Activated CD8-positive, alpha-beta memory T cell treated with anti-CD3 and anti-CD28 coated beads, Interleukin-2, amount 50 U/mL, for 24 hours (primary cell): ENCODE results near the gene CXCL10.
"Not testable (repeated sequence)": the region's sequence is repeated elsewhere in the genome, so short reads cannot be mapped to it uniquely, and the experiment has no call there.

Source experiments
- DNase-seq: peaks from one replicate; pipeline ENCODE4 v3.0.0-alpha.2; 2020; ENCODE audit errors: extremely low read depth

CXCL10 gene

DNA sequence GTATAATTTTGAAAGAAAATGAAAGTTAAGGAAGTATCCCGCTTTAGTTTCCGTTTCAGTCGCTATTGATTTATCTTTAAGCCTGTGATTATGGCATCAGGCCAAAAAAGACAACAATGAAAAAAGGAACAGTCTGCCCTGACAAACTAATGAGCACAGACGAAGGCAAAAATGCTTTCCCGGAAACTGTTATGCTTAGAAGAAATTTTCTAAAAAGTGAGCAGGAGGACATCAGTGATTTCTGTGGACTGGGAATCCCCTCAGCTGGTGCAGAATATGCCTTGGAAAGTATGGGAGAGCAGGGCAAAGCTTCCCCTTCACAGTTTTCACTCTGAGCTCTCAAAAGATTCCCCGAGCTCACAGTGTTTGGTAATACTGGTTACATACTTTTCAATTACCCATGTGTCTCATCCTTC lies 5.1 kb upstream of the CXCL10 start:
- DNase-seq: no peak

DNA sequence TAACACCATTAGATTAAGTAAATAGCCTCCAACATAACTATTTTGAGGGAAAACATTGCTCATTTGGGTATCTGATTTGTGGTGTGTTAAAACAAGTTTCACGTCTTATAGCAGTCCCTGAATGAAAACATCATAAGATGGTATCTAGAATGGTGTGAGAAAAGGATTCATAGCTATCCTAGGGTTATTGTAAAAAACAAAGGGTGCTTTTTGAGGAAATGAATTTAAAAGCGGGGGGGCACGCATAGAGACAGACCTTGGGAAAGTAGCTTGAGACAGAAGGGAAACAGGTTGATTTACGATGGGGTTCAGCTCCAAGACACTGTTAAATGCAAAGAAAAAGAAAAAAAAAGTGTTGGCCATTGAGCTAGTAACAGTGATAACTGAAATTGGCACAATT lies 768 bp upstream of the CXCL10 start:
- no peak for DNase-seq

GRCh38 chr4:76022677-76023076 lies 620 bp downstream of the CXCL10 start:
- no peak for DNase-seq

- no peak for DNase-seq
Measured at GRCh38 chr4:76022031-76022430, 1.3 kb downstream of the CXCL10 start.

DNA sequence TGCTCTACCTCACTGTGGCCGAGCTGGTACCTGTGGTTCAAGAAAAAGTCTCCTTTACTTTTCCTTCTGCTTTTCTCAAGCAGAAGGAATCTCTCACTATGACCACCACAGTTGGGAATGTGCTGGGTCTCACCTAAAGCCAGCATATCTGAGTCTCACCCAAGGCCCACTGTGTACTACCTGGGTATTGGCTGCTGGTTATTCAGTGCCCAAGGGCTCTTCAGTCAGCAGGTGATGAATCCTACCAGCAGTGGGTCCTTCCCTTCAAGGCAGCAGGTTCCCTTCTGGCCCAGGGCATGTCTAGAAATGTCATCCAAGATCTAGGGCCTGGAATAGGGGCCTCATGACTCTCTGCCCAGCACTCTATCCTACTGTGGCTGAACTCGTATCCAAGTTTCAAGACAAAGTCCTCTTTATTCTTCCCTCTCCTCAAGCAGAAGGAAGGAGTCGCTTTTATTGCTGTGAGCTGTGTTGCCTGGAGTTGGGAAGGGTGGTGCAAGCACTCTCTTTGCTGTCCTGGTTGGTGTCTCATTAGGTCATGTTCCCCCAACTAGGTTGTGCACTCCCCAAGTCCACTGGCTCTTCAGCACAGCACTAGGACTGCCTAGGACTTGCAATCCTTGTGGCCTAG lies 6.1 kb downstream of the CXCL10 start:
- DNase-seq: no peak

- DNase-seq: no peak
Measured at GRCh38 chr4:76016393-76016792, 6.9 kb downstream of the CXCL10 start.

DNA sequence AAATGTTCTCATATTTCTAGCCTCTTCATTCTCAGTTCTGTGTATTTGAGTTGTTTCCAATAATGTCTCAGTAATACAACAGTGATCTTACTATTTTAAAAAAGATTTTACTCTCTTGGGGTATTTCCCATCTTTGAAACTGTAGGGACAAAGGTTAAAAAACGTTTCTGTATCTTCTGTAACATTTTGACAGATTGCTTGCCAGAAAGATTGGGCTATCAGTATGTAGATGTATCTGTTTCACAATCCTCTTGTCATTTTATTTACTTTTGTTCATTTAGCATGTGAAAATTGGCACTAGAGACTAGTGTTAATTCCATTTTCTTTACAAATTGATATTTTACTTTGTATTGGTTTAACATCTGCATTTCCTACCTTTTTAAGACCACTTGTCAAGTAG lies 9.8 kb downstream of the CXCL10 start:
- DNase-seq: no peak

- no peak for DNase-seq
Measured at GRCh38 chr4:76012388-76012801, 10.9 kb downstream of the CXCL10 start.

GRCh38 chr4:76011700-76012387 lies 11.5 kb downstream of the CXCL10 start:
- DNase-seq: no peak

- no peak for DNase-seq
Measured at GRCh38 chr4:76011018-76011670, 12.2 kb downstream of the CXCL10 start.

- DNase-seq: no peak
Measured at GRCh38 chr4:76010576-76010975, 12.7 kb downstream of the CXCL10 start.

GRCh38 chr4:76009311-76009710 lies 14.0 kb downstream of the CXCL10 start:
- no peak for DNase-seq

GRCh38 chr4:76007089-76007862 lies 16.0 kb downstream of the CXCL10 start, which contains the start of gene CXCL9:
TSS of gene CXCL9 (minus strand) at chr4:76007509. CDS start at chr4:76007449, 60 bp downstream.
- no peak for DNase-seq

DNA sequence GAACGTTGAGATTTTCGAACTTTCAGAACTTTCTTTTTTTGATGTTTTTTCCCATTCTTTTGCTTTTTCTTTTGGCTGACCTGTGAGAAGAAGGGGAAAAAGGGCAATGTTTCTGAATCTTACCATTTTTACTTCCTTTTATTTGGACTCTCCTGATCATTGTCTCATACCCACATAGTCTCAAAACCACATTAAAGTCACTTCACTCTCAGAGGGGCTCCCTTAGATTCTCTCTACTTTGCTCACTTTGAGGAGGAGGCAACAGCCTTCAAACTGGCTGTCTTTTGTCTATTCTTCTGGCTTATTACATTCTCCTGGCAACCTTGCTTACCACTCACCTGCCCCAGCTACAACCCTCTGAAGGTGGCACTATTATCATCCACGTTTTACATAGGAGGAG lies 19.7 kb downstream of the CXCL10 start:
- DNase-seq: no peak

DNA sequence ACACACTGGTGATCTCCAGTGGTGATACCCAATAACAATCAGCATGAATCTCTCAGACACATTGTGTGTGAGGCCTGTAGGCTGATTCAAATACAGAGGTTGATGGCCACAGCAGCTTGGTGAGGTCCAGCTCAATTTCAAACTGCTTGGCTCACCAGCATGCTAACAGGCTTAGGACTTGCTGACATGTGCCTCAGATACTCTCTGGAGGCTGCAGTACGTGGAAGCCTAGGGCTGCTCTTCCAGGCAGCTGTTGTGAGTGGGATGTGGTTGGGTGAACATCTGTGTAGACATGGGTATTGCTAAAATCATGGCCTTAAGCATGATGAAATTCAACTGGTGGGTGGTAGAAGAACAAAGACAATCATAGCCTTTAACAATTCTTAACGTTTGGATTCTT lies 20.3 kb downstream of the CXCL10 start:
- no peak for DNase-seq

DNA sequence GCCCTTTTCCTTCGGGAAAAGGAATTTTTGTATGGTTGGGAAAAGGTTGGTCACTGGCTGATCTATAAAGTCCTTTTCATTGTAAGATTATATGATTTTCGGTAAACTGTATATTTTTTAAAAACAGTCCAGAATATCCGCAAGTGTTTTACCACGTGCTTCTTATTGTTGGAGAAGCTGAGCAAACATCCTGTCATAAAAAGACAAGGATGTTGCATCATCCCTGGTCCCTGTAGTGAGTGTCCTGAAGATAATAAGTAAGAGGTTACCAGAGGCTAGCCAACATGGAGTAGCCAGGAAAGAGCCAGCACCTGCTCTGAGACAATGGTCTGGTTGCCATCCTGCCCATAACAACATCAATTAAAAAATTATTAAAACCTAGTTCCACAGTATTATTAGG lies 21.1 kb downstream of the CXCL10 start:
- DNase-seq: no peak

- DNase-seq: no peak
Measured at GRCh38 chr4:76001700-76002099, 21.6 kb downstream of the CXCL10 start.

DNA sequence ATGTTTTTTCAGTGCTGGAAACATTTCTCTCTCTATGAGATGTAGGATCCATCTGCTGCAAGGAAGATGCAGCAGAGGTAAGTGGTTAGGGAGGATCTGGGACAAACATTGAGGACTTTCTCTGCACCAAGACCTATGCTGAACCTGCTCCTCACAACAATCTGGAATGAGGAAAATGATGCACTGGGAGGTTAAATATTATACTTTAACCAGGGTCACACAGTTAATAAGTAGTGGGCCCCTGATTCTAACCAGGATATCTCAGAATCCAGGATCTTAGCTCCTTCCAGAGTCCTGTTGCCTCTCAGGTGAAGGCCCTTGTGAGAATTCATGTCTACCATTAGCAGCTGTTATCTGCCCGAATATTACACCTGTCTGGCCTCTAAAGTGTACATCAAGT lies 23.0 kb downstream of the CXCL10 start:
- no peak for DNase-seq

GRCh38 chr4:75998525-75999147 lies 24.7 kb downstream of the CXCL10 start:
- not testable (repeated sequence) for DNase-seq

DNA sequence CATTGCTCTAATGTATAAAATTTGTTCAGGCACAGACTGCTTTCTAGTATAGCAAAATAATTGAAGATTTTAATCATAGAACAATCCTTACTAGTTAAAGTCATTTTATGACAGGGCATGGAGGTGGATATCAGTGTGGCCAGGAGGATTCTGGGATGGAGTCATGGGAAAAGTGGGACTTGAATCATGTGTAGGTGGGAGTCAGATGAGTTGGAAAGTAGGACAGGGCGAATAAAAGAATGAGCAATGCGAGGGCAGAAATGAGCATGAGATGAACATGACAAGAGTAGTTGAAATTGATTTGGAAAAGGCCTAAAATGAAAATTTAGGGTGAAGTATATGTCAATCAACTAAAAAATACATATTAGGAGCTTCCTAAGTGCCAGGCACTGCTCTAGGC lies 25.4 kb downstream of the CXCL10 start:
- no peak for DNase-seq

DNA sequence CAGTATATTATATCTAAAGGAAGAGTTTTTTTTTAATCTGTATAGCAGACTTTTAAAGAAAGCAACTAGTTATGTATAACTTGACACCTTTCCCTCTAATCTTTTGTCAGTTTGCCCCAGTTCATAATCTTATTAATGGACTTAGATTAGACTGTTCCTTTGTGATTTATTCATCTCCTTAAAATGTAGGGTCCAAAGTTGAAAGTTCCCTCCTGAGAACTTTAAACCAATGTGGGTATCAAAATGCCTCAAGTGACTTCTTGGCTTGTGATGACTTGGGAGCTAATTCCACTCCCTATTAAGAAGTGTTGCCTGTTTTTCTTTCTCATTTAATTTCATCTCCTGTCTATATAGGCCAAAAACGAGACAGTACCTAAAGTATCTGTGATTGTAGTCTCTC lies 26.2 kb downstream of the CXCL10 start:
- no peak for DNase-seq

GRCh38 chr4:75995727-75996126 lies 27.6 kb downstream of the CXCL10 start:
- DNase-seq: no peak
